ENCODE results near the gene HOXD4.

The HOXD4 gene

DNA sequence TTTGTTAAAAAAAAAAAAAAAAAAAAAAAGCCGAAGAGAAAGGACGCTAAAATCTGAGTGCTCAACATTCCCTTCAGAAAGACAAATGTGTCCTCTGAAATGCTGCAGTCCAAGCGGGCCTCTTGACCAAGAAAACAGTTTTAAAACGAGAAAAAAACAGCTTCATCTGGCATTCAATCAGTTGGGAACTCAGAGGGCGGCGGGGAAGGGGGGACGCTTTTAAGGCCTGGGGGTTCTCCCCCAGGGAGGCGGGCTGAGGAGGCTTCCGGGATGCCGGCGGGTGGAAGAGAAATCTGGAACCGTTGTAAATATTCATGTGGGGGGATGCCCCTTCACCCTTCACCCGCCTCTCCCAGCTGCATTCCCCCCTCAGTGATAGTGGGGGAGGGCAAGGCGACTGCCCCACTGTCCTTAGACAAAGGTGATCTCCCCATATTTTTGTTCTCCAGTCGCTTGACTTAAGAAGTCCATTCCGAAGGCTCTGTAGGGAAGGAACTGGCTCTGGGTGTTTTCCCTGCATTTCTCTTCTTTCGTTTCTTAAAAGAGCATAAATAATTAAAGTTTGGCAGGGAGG is 47.5 kb upstream of the HOXD4 start (continued):
- peak; percentile 9; the same call in 1 of the 2 replicates for TF ChIP-seq ZBTB8A (tag by site-specific recombination; IDR thresholded peaks at IDR 0.05)
- no peak for TF ChIP-seq ZNF701 (tag by site-specific recombination; IDR thresholded peaks at IDR 0.05)
- TF ChIP-seq ZBTB48 (tag by site-specific recombination; IDR thresholded peaks at IDR 0.05) = no peak
- TF ChIP-seq, protein P1, sequence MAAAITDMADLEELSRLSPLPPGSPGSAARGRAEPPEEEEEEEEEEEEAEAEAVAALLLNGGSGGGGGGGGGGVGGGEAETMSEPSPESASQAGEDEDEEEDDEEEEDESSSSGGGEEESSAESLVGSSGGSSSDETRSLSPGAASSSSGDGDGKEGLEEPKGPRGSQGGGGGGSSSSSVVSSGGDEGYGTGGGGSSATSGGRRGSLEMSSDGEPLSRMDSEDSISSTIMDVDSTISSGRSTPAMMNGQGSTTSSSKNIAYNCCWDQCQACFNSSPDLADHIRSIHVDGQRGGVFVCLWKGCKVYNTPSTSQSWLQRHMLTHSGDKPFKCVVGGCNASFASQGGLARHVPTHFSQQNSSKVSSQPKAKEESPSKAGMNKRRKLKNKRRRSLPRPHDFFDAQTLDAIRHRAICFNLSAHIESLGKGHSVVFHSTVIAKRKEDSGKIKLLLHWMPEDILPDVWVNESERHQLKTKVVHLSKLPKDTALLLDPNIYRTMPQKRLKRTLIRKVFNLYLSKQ (tag by site-specific recombination; IDR thresholded peaks at IDR 0.05; ENCODE audit: borderline replicate concordance) = no peak
- TF ChIP-seq, protein P2, sequence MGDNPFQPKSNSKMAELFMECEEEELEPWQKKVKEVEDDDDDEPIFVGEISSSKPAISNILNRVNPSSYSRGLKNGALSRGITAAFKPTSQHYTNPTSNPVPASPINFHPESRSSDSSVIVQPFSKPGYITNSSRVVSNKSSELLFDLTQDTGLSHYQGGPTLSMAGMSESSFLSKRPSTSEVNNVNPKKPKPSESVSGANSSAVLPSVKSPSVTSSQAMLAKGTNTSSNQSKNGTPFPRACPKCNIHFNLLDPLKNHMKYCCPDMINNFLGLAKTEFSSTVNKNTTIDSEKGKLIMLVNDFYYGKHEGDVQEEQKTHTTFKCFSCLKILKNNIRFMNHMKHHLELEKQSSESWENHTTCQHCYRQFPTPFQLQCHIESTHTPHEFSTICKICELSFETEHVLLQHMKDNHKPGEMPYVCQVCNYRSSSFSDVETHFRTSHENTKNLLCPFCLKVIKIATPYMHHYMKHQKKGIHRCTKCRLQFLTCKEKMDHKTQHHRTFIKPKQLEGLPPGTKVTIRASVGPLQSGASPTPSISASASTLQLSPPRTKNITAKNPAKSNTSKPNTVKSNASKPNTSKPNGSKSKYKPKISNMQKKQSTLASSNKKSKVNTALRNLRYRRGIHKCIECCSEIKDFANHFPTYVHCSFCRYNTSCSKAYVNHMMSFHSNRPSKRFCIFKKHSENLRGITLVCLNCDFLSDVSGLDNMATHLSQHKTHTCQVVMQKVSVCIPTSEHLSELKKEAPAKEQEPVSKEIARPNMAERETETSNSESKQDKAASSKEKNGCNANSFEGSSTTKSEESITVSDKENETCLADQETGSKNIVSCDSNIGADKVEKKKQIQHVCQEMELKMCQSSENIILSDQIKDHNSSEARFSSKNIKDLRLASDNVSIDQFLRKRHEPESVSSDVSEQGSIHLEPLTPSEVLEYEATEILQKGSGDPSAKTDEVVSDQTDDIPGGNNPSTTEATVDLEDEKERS (tag by site-specific recombination; IDR thresholded peaks at IDR 0.05) = no peak
- TF ChIP-seq, protein P3, sequence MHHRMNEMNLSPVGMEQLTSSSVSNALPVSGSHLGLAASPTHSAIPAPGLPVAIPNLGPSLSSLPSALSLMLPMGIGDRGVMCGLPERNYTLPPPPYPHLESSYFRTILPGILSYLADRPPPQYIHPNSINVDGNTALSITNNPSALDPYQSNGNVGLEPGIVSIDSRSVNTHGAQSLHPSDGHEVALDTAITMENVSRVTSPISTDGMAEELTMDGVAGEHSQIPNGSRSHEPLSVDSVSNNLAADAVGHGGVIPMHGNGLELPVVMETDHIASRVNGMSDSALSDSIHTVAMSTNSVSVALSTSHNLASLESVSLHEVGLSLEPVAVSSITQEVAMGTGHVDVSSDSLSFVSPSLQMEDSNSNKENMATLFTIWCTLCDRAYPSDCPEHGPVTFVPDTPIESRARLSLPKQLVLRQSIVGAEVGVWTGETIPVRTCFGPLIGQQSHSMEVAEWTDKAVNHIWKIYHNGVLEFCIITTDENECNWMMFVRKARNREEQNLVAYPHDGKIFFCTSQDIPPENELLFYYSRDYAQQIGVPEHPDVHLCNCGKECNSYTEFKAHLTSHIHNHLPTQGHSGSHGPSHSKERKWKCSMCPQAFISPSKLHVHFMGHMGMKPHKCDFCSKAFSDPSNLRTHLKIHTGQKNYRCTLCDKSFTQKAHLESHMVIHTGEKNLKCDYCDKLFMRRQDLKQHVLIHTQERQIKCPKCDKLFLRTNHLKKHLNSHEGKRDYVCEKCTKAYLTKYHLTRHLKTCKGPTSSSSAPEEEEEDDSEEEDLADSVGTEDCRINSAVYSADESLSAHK (tag by site-specific recombination; IDR thresholded peaks at IDR 0.05) = no peak
- no peak for TF ChIP-seq ZFP37 (tag by site-specific recombination; IDR thresholded peaks at IDR 0.05)
- TF ChIP-seq, protein P4, sequence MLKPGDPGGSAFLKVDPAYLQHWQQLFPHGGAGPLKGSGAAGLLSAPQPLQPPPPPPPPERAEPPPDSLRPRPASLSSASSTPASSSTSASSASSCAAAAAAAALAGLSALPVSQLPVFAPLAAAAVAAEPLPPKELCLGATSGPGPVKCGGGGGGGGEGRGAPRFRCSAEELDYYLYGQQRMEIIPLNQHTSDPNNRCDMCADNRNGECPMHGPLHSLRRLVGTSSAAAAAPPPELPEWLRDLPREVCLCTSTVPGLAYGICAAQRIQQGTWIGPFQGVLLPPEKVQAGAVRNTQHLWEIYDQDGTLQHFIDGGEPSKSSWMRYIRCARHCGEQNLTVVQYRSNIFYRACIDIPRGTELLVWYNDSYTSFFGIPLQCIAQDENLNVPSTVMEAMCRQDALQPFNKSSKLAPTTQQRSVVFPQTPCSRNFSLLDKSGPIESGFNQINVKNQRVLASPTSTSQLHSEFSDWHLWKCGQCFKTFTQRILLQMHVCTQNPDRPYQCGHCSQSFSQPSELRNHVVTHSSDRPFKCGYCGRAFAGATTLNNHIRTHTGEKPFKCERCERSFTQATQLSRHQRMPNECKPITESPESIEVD (tag by site-specific recombination; IDR thresholded peaks at IDR 0.05) = no peak
- no peak for TF ChIP-seq SCRT2 (tag by site-specific recombination; IDR thresholded peaks at IDR 0.05)
- TF ChIP-seq KLF16 (tag by site-specific recombination; IDR thresholded peaks at IDR 0.05) = no peak
- TF ChIP-seq, protein P5, sequence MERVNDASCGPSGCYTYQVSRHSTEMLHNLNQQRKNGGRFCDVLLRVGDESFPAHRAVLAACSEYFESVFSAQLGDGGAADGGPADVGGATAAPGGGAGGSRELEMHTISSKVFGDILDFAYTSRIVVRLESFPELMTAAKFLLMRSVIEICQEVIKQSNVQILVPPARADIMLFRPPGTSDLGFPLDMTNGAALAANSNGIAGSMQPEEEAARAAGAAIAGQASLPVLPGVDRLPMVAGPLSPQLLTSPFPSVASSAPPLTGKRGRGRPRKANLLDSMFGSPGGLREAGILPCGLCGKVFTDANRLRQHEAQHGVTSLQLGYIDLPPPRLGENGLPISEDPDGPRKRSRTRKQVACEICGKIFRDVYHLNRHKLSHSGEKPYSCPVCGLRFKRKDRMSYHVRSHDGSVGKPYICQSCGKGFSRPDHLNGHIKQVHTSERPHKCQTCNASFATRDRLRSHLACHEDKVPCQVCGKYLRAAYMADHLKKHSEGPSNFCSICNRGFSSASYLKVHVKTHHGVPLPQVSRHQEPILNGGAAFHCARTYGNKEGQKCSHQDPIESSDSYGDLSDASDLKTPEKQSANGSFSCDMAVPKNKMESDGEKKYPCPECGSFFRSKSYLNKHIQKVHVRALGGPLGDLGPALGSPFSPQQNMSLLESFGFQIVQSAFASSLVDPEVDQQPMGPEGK (tag by site-specific recombination; IDR thresholded peaks at IDR 0.05) = peak; percentile 18; the same call in 1 of the 2 replicates
- TF ChIP-seq ZNF404 (tag by site-specific recombination; IDR thresholded peaks at IDR 0.05) = no peak
- no peak for TF ChIP-seq ZNF654 (tag by site-specific recombination; IDR thresholded peaks at IDR 0.05; ENCODE audit: low read depth)
- TF ChIP-seq ZNF433 (tag by site-specific recombination; IDR thresholded peaks at IDR 0.05; ENCODE audit: low read depth) = no peak
- TF ChIP-seq, protein P6, sequence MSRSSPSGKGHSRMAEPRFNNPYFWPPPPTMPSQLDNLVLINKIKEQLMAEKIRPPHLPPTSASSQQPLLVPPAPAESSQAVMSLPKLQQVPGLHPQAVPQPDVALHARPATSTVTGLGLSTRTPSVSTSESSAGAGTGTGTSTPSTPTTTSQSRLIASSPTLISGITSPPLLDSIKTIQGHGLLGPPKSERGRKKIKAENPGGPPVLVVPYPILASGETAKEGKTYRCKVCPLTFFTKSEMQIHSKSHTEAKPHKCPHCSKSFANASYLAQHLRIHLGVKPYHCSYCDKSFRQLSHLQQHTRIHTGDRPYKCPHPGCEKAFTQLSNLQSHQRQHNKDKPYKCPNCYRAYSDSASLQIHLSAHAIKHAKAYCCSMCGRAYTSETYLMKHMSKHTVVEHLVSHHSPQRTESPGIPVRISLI (tag by site-specific recombination; IDR thresholded peaks at IDR 0.05) = peak; percentile 81
- TF ChIP-seq, protein P7, sequence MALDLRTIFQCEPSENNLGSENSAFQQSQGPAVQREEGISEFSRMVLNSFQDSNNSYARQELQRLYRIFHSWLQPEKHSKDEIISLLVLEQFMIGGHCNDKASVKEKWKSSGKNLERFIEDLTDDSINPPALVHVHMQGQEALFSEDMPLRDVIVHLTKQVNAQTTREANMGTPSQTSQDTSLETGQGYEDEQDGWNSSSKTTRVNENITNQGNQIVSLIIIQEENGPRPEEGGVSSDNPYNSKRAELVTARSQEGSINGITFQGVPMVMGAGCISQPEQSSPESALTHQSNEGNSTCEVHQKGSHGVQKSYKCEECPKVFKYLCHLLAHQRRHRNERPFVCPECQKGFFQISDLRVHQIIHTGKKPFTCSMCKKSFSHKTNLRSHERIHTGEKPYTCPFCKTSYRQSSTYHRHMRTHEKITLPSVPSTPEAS (tag by site-specific recombination; IDR thresholded peaks at IDR 0.05) = no peak
- TF ChIP-seq, protein P8, sequence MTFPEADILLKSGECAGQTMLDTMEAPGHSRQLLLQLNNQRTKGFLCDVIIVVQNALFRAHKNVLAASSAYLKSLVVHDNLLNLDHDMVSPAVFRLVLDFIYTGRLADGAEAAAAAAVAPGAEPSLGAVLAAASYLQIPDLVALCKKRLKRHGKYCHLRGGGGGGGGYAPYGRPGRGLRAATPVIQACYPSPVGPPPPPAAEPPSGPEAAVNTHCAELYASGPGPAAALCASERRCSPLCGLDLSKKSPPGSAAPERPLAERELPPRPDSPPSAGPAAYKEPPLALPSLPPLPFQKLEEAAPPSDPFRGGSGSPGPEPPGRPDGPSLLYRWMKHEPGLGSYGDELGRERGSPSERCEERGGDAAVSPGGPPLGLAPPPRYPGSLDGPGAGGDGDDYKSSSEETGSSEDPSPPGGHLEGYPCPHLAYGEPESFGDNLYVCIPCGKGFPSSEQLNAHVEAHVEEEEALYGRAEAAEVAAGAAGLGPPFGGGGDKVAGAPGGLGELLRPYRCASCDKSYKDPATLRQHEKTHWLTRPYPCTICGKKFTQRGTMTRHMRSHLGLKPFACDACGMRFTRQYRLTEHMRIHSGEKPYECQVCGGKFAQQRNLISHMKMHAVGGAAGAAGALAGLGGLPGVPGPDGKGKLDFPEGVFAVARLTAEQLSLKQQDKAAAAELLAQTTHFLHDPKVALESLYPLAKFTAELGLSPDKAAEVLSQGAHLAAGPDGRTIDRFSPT (tag by site-specific recombination; IDR thresholded peaks at IDR 0.05) = no peak
- TF ChIP-seq YY1 (tag by site-specific recombination; IDR thresholded peaks at IDR 0.05) = no peak
- no peak for TF ChIP-seq ZBTB1 (tag by site-specific recombination; IDR thresholded peaks at IDR 0.05)
